ENCODE data around the gene SAMMSON.

DNA sequence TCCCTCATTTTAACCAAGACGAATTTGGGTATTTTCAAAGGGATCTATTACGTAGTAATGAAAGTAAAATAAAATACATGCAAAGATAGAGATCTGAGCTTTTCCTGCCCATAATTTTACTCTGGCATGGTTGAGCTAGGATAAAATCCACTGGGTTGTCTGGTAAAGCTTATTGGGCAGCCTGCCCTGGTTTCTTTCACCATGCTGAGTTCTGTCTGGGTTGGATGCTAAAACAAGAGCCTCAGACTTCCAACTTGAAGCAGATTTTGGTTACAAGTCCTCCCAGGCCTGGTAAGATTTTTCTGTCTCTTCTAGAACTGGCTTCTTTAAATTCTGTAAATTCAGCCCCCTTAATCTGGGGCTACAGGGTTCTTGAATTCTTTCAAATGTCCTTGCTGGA, 86.8 kb downstream of the SAMMSON start:
- no peak for TF ChIP-seq POLR2A (IDR thresholded peaks at IDR 0.05)
- TF ChIP-seq, protein P1, sequence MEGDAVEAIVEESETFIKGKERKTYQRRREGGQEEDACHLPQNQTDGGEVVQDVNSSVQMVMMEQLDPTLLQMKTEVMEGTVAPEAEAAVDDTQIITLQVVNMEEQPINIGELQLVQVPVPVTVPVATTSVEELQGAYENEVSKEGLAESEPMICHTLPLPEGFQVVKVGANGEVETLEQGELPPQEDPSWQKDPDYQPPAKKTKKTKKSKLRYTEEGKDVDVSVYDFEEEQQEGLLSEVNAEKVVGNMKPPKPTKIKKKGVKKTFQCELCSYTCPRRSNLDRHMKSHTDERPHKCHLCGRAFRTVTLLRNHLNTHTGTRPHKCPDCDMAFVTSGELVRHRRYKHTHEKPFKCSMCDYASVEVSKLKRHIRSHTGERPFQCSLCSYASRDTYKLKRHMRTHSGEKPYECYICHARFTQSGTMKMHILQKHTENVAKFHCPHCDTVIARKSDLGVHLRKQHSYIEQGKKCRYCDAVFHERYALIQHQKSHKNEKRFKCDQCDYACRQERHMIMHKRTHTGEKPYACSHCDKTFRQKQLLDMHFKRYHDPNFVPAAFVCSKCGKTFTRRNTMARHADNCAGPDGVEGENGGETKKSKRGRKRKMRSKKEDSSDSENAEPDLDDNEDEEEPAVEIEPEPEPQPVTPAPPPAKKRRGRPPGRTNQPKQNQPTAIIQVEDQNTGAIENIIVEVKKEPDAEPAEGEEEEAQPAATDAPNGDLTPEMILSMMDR (IDR thresholded peaks at IDR 0.05): no peak
